HEK293T (cell line): ENCODE results near the gene RAB10.

Experiments
- CTCF ChIA-PET: fragments of 350-600 bp; formaldehyde crosslinking; extraction: SDS; loops from one replicate; lab custom pipeline; 2021; ENCODE audit warnings: antibody characterized with exemption, inconsistent platforms; lab: Yijun Ruan, JAX
- POLR2A ChIA-PET: fragments of 350-600 bp; formaldehyde crosslinking; extraction: SDS; loops from one replicate; lab custom pipeline; 2020; ENCODE audit warnings: antibody characterized with exemption, inconsistent platforms; lab: Yijun Ruan, JAX
- DNase-seq: peaks from one replicate; pipeline ENCODE4 v3.0.0; 2012; ENCODE audit warnings: mixed read lengths; ENCODE audit errors: extremely low spot score
- ARNT ChIP-seq: fragments of 450-650 bp; IDR thresholded peaks from 2 replicates; pipeline ENCODE4 v1.6.1; 2017; ENCODE audit warnings: mild to moderate bottlenecking
- BHLHE40 ChIP-seq: fragments of 450-650 bp; IDR thresholded peaks from 2 replicates; pipeline ENCODE4 v1.6.1; 2016; ENCODE audit warnings: mild to moderate bottlenecking, moderate library complexity, borderline replicate concordance
- CTBP1 ChIP-seq: fragments of 450-650 bp; IDR thresholded peaks from 2 replicates; pipeline ENCODE4 v1.6.1; 2016; ENCODE audit warnings: borderline replicate concordance
- ELF4 ChIP-seq: fragments of 450-650 bp; IDR thresholded peaks from 2 replicates; pipeline ENCODE4 v1.6.1; 2017; ENCODE audit warnings: antibody characterized with exemption
- FOXA1 ChIP-seq: fragments of 450-650 bp; IDR thresholded peaks from 2 replicates; pipeline ENCODE4 v1.6.1; 2016; ENCODE audit warnings: mild to moderate bottlenecking
- FOXK2 ChIP-seq: fragments of 450-650 bp; IDR thresholded peaks from 2 replicates; pipeline ENCODE4 v1.6.1; 2016; ENCODE audit warnings: mild to moderate bottlenecking
- FOXM1 ChIP-seq: fragments of 450-650 bp; IDR thresholded peaks from 2 replicates; pipeline ENCODE4 v1.6.1; 2017; ENCODE audit warnings: mild to moderate bottlenecking, borderline replicate concordance
- HDGF ChIP-seq: fragments of 450-650 bp; IDR thresholded peaks from 2 replicates; pipeline ENCODE4 v1.6.1; 2017; ENCODE audit warnings: antibody characterized with exemption, borderline replicate concordance
- L3MBTL2 ChIP-seq: fragments of 450-650 bp; conservative IDR thresholded peaks from 2 replicates; pipeline ENCODE4 v1.6.1; 2016; ENCODE audit warnings: mild to moderate bottlenecking
- LEF1 ChIP-seq: fragments of 450-650 bp; IDR thresholded peaks from 2 replicates; pipeline ENCODE4 v1.6.1; 2017; ENCODE audit warnings: mild to moderate bottlenecking, borderline replicate concordance
- NFRKB ChIP-seq: fragments of 450-650 bp; IDR thresholded peaks from 2 replicates; pipeline ENCODE4 v1.6.1; 2016; ENCODE audit warnings: mild to moderate bottlenecking, moderate library complexity
- SP1 ChIP-seq: fragments of 450-650 bp; IDR thresholded peaks from 2 replicates; pipeline ENCODE4 v1.6.1; 2017
- SUZ12 ChIP-seq: fragments of 450-650 bp; IDR thresholded peaks from 2 replicates; pipeline ENCODE4 v1.6.1; 2016; ENCODE audit warnings: mild to moderate bottlenecking
- TARDBP ChIP-seq: fragments of 450-650 bp; IDR thresholded peaks from 2 replicates; pipeline ENCODE4 v1.6.1; 2016
- ZNF384 ChIP-seq: fragments of 450-650 bp; IDR thresholded peaks from 2 replicates; pipeline ENCODE4 v1.6.1; 2016
- TF ChIP-seq, protein P1 (sequence below): fragments of 450-650 bp; IDR thresholded peaks from 2 replicates; pipeline ENCODE4 v1.6.1; 2016

Gene RAB10

DNA sequence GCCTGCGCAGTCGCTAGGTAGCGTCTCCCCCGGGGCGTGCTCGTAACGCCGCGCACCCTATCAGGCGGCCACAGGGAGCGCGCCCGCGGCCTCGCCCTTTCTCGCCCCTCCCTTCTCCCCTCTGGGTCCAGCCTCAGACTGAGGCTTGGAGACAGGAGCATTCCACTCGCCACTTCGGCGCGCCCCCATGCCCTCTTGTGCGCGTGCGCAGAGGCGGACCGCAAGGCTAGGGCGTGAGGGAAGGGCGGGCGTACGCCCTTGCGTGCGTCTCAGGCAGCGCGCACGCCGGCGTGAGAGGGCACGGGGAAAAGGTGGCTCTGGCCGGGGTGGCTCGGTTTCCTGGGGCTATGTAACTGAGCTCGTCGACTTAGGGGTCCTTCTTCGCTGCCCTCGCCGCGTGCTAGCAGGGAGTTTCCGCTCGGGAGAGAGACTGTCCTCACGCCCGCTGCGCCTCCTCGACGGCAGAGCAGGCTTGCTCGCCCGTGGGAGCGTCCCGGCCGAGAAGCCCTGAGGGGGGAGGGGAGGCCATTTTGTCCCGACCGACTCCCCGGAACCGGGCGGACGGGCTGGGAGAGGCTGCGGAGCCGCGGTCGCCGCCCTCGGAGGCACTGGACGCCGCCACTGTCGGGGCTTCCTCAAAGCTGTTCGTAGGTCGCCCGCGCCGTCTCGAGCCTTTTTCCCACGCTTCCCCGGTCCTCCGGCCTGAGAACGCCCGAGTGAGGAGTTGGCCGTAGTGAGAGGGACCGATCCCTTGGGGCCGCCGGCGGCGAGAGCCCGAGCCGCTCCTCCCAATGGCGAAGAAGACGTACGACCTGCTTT, at the start of gene RAB10:
Gene RAB10 (plus strand): TSS at position 267 of the 819 bp plus-strand sequence. CDS start 525 bp downstream, at position 792.
- TF ChIP-seq CTBP1 (no peak), LEF1 (no peak), TARDBP (no peak), SP1 (no peak), ELF4 (no peak), L3MBTL2 (peak; percentile 0), ARNT (no peak), FOXK2 (no peak), HDGF (peak; percentile 87; the same call in 1 of the 2 replicates), FOXA1 (no peak), SUZ12 (no peak), FOXM1 (no peak)
- CTCF ChIA-PET, result interaction anchor here (0.5 kb wide), 1 partner anchor 53 kb away, joined by 4 read pairs; no protein-coding TSS in a partner anchor
- peak; percentile 96 for DNase-seq
- POLR2A ChIA-PET, result interaction anchor here (1.0 to 2.7 kb wide), 15 partner anchors 9 to 209 kb away, joined by 3 to 15 read pairs (median 4); no protein-coding TSS in a partner anchor

DNA sequence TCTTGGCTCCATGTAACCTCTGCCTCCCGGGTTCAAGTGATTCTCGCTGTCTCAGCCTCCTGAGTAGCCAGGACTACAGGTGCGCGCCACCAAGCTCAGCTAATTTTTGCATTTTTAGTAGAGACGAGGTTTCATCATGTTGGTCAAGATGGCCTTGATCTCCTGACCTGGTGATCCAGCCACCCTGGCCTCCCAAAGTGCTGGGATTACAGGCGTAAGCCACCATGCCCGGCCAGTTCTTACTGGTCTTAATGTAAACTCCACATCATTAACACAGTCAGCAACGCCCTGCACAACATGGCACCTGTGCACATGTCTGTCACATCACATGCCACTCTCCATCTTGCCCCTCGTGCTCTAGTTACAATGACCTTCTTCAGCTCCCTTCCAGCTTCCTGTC, 45.8 kb upstream of the RAB10 start:
- ChIA-PET POLR2A (no interaction called here), CTCF (no interaction called here)
- no peak for DNase-seq
- TF ChIP-seq, protein P1, sequence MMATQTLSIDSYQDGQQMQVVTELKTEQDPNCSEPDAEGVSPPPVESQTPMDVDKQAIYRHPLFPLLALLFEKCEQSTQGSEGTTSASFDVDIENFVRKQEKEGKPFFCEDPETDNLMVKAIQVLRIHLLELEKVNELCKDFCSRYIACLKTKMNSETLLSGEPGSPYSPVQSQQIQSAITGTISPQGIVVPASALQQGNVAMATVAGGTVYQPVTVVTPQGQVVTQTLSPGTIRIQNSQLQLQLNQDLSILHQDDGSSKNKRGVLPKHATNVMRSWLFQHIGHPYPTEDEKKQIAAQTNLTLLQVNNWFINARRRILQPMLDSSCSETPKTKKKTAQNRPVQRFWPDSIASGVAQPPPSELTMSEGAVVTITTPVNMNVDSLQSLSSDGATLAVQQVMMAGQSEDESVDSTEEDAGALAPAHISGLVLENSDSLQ, result no peak
- no peak for TF ChIP-seq NFRKB
- no peak for TF ChIP-seq SP1
- no peak for TF ChIP-seq ARNT
- TF ChIP-seq FOXK2, result no peak
- no peak for TF ChIP-seq CTBP1
- no peak for TF ChIP-seq TARDBP
- no peak for TF ChIP-seq FOXA1
- TF ChIP-seq FOXM1, result no peak
- TF ChIP-seq ELF4, result no peak
- no peak for TF ChIP-seq LEF1
- TF ChIP-seq HDGF, result no peak
- no peak for TF ChIP-seq SUZ12
- TF ChIP-seq L3MBTL2, result no peak
- TF ChIP-seq ZNF384, result no peak
- no peak for TF ChIP-seq BHLHE40

DNA sequence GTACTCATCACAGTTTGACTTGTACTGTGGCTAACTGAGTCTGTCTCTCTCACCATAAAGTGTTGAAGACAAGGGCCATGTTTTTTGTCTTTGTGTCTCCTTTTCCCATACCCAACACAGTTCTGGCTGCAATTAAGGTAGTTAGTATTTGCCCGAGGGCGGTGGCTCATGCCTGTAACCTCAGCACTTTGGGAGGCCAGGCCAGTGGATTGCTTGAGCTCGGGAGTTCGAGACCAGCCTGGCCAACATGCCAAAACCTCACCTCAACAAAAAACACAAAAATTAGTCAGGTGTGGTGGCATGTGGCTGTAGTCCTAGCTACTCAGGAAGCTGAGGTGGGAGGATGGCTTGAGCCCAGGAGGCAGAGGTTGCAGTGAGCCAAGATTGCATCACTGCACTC, 44.7 kb upstream of the RAB10 start:
- CTCF ChIA-PET, result no interaction called here

DNA sequence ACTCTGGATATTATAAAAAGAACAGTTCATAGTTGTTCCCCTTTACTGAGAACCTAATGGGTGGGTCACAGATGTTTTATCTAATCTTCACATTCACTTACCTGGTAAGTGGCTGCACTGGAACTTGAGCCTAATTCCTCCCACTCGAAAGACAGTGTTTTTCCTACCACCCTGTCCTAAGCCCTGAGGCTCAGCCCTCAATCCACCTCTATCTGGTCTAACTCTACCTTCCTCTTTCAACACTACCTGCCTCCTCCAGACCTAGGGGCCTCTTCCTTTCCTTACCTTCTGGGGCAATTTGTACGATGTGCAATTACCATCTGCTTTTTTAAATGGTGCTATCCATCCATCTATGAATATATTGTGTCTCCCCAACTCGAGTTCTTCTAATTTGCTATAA, 41.9 kb upstream of the RAB10 start:
- no peak for DNase-seq
- TF ChIP-seq LEF1 (no peak), ARNT (no peak), FOXM1 (no peak), FOXK2 (no peak), FOXA1 (no peak), ELF4 (no peak)
- ChIA-PET CTCF (interaction anchor here (0.6 to 2.1 kb wide), 8 partner anchors 8 to 153 kb away, joined by 3 to 13 read pairs (median 3); partner anchors contain the start of gene KIF3C), POLR2A (interaction anchor here (1.0 to 2.1 kb wide), 2 partner anchors 41 to 114 kb away, joined by 3 to 10 read pairs; partner anchors contain the start of genes ASXL2 and RAB10)

More for the DNA sequence above, 44.7 kb upstream of the RAB10 start:
- POLR2A ChIA-PET, result no interaction called here
- TF ChIP-seq TARDBP, result no peak
- no peak for TF ChIP-seq SUZ12
- no peak for TF ChIP-seq BHLHE40
- no peak for TF ChIP-seq LEF1
- TF ChIP-seq SP1, result no peak
- TF ChIP-seq ZNF384, result no peak
- TF ChIP-seq, protein P1, result no peak
- TF ChIP-seq L3MBTL2, result no peak
- no peak for TF ChIP-seq FOXA1
- TF ChIP-seq FOXM1, result no peak
- TF ChIP-seq NFRKB, result no peak
- DNase-seq, result no peak

DNA sequence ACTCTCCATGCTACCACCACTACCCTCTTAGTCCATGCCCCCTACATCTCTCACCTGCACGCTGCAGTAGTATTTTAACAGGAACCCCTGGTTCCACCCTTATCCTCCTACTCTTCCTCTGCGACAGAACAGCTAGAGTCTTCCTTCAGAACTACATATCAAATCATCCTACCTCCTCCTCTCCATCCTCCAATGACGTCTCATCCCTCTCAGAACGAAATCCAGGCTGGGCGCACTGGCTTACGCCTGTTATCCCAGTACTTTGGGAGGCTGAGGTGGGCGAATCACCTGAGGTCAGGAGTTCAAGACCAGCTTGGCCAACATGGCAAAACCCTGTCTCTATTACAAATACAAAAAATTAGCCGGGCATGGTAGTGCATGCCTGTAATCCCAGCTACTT, 41.3 kb upstream of the RAB10 start:
- TF ChIP-seq ZNF384, result no peak
- no peak for TF ChIP-seq ARNT
- TF ChIP-seq CTBP1, result no peak
- TF ChIP-seq SP1, result no peak
- TF ChIP-seq BHLHE40, result no peak
- no peak for TF ChIP-seq L3MBTL2
- no peak for TF ChIP-seq TARDBP
- TF ChIP-seq NFRKB, result no peak
- no peak for TF ChIP-seq FOXK2
- no peak for TF ChIP-seq SUZ12
- TF ChIP-seq ELF4, result no peak
- TF ChIP-seq FOXA1, result no peak
- TF ChIP-seq, protein P1, result no peak
- DNase-seq, result no peak
- ChIA-PET CTCF (no interaction called here), POLR2A (interaction anchor here (2.1 kb wide), 1 partner anchor 41 kb away, joined by 10 read pairs; the partner anchor contains the start of gene RAB10)

DNA sequence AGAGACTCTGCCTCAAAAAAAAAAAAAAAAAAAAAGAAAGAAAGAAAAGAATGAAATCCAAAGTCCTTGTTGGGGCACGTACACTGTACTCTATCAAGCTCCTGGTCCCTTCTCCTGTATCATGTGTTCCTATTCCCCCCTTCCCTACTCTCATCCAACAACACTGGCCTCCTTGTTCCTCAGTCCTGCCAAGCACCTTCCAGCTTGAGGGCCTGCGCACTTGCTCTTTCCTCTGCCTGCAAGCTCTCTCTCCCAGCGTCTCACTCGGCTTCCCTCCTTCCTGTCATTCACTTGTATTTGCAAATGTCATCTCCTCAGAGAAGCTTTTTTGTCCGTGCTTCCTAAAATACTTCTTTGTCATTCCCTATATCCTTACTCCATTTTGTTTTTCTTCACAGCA, 40.8 kb upstream of the RAB10 start:
- ChIA-PET CTCF (no interaction called here), POLR2A (interaction anchor here (2.1 kb wide), 1 partner anchor 40 kb away, joined by 10 read pairs; the partner anchor contains the start of gene RAB10)
- DNase-seq, result no peak
- TF ChIP-seq SP1 (no peak), NFRKB (no peak), FOXA1 (no peak), LEF1 (no peak), ELF4 (no peak)
